ENCODE measurements around the gene CHCHD3. TPM values are rescaled to one million over a fixed set of nuclear protein-coding genes. Genes with fewer than 3 reads are reported as not detected.

CHCHD3 gene
- total and polyA plus RNA-seq, 4 donors = 25.5 to 37.8 (median 31.8) TPM

DNA sequence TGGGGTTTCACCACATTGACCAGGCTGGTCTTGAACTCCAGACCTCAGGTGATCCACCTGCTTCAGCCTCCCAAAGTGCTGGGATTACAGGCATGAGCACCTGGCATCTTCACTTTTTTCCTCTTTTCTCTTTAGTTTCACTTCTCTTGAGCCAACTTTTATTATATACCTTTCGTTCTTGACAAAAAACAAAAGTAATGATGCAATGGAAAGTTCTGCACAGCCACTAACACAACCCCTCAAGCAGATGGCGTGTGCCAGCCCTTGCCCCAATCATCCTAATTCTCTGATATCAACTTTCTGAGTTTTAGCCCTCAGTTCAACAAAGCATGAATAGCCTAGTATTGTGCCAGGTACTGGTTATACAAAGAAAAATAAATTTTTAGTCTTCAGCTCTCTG is 223.6 kb downstream of the CHCHD3 start:
- Histone ChIP-seq H3K9ac (ENCODE audit: low read depth in 1 of 2, low read length in 2 of 2) (no peak overlapping the region), H3K4me3 (ENCODE audit: low read depth in 1 of 3, low read length in 3 of 3) (no peak overlapping the region), H3K36me3 (ENCODE audit: control insufficient read depth in 4 of 4, insufficient read depth in 3 of 4, low read depth in 1 of 4, low read length in 3 of 4) (no peaks in the 10 kb centered on the region), H3K27me3 (ENCODE audit: control insufficient read depth in 4 of 4, insufficient read depth in 4 of 4, low read length in 3 of 4) (no peaks in the 10 kb centered on the region), H3K27ac (ENCODE audit: low read depth in 1 of 2, low read length in 2 of 2) (no peak overlapping the region), H3K9me3 (ENCODE audit: control insufficient read depth in 4 of 4, low read length in 3 of 4) (peaks cover 0 to under 1% (median 0%) of the 10 kb centered on the region in 4 donors), H3K4me1 (ENCODE audit: control insufficient read depth in 4 of 4, insufficient read depth in 4 of 4, low read length in 3 of 4) (no peaks in the 10 kb centered on the region)
- no peak for DNase-seq (ENCODE audit: low spot score)
- 94% methylated on average over 2 of the region's 2 CpGs for WGBS
- TF ChIP-seq EGR1 (IDR thresholded peaks at IDR 0.05; ENCODE audit: low read depth in 2 of 2) (no peak), GABPA (IDR thresholded peaks at IDR 0.05 in 1 of 2, conservative IDR thresholded peaks at IDR 0.05 in 1 of 2) (no peak), HNF4A (conservative IDR thresholded peaks at IDR 0.05) (no peak), SP1 (IDR thresholded peaks at IDR 0.05) (no peak), RXRA (IDR thresholded peaks at IDR 0.05) (no peak)
- TF ChIP-seq, protein P1, sequence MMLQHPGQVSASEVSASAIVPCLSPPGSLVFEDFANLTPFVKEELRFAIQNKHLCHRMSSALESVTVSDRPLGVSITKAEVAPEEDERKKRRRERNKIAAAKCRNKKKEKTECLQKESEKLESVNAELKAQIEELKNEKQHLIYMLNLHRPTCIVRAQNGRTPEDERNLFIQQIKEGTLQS (IDR thresholded peaks at IDR 0.05) = no peak
- TF ChIP-seq, protein P2, sequence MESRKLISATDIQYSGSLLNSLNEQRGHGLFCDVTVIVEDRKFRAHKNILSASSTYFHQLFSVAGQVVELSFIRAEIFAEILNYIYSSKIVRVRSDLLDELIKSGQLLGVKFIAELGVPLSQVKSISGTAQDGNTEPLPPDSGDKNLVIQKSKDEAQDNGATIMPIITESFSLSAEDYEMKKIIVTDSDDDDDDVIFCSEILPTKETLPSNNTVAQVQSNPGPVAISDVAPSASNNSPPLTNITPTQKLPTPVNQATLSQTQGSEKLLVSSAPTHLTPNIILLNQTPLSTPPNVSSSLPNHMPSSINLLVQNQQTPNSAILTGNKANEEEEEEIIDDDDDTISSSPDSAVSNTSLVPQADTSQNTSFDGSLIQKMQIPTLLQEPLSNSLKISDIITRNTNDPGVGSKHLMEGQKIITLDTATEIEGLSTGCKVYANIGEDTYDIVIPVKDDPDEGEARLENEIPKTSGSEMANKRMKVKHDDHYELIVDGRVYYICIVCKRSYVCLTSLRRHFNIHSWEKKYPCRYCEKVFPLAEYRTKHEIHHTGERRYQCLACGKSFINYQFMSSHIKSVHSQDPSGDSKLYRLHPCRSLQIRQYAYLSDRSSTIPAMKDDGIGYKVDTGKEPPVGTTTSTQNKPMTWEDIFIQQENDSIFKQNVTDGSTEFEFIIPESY (IDR thresholded peaks at IDR 0.05) = no peak
- TF ChIP-seq, protein P3, sequence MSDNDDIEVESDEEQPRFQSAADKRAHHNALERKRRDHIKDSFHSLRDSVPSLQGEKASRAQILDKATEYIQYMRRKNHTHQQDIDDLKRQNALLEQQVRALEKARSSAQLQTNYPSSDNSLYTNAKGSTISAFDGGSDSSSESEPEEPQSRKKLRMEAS (IDR thresholded peaks at IDR 0.05) = no peak

DNA sequence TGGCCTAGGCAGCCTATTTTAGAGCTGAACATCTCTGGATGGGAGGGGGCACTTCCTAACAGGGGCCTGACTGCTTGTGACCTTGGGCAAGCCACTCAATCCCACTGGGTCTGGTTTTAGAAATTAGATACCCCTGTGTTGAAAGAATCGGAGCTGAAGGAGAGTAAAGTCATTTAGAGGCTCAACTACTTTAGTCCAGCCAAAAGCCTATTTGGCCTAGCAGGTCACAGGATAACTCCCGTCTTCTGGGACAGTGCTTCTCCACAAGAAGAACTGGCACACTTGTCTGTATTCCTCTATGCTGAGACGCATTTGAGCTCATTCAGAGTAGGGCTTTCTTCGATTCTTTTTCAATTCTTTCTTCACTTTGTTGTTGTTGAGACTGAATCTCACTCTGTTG is 224.2 kb downstream of the CHCHD3 start:
- no peak overlapping the region for H3K27ac ChIP-seq (ENCODE audit: low read depth in 1 of 2, low read length in 2 of 2)
- TF ChIP-seq, protein P3 (IDR thresholded peaks at IDR 0.05) = no peak
- TF ChIP-seq HNF4G (IDR thresholded peaks at IDR 0.05) (no peak), RXRA (IDR thresholded peaks at IDR 0.05) (no peak), SP1 (IDR thresholded peaks at IDR 0.05) (no peak), EGR1 (IDR thresholded peaks at IDR 0.05; ENCODE audit: low read depth in 2 of 2) (no peak), RAD21 (IDR thresholded peaks at IDR 0.05) (no peak), HNF4A (conservative IDR thresholded peaks at IDR 0.05) (no peak), YY1 (IDR thresholded peaks at IDR 0.05) (no peak), NR2F2 (IDR thresholded peaks at IDR 0.05) (no peak)
- TF ChIP-seq, protein P4, sequence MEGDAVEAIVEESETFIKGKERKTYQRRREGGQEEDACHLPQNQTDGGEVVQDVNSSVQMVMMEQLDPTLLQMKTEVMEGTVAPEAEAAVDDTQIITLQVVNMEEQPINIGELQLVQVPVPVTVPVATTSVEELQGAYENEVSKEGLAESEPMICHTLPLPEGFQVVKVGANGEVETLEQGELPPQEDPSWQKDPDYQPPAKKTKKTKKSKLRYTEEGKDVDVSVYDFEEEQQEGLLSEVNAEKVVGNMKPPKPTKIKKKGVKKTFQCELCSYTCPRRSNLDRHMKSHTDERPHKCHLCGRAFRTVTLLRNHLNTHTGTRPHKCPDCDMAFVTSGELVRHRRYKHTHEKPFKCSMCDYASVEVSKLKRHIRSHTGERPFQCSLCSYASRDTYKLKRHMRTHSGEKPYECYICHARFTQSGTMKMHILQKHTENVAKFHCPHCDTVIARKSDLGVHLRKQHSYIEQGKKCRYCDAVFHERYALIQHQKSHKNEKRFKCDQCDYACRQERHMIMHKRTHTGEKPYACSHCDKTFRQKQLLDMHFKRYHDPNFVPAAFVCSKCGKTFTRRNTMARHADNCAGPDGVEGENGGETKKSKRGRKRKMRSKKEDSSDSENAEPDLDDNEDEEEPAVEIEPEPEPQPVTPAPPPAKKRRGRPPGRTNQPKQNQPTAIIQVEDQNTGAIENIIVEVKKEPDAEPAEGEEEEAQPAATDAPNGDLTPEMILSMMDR (IDR thresholded peaks at IDR 0.05; ENCODE audit: low read depth, low read length, missing input control) = no peak
- H3K9ac ChIP-seq (ENCODE audit: low read depth in 1 of 2, low read length in 2 of 2) = no peak overlapping the region
- 98% methylated on average over 4 of the region's 4 CpGs for WGBS
- H3K4me3 ChIP-seq (ENCODE audit: low read depth in 1 of 3, low read length in 3 of 3) = no peak overlapping the region
- H3K4me1 ChIP-seq (ENCODE audit: control insufficient read depth in 4 of 4, insufficient read depth in 4 of 4, low read length in 3 of 4) = no peaks in the 10 kb centered on the region
- H3K9me3 ChIP-seq (ENCODE audit: control insufficient read depth in 4 of 4, low read length in 3 of 4) = no peaks in the 10 kb centered on the region
- DNase-seq (ENCODE audit: low spot score) = no peak
- no peaks in the 10 kb centered on the region for H3K36me3 ChIP-seq (ENCODE audit: control insufficient read depth in 4 of 4, insufficient read depth in 3 of 4, low read depth in 1 of 4, low read length in 3 of 4)
- H3K27me3 ChIP-seq (ENCODE audit: control insufficient read depth in 4 of 4, insufficient read depth in 4 of 4, low read length in 3 of 4) = no peaks in the 10 kb centered on the region

DNA sequence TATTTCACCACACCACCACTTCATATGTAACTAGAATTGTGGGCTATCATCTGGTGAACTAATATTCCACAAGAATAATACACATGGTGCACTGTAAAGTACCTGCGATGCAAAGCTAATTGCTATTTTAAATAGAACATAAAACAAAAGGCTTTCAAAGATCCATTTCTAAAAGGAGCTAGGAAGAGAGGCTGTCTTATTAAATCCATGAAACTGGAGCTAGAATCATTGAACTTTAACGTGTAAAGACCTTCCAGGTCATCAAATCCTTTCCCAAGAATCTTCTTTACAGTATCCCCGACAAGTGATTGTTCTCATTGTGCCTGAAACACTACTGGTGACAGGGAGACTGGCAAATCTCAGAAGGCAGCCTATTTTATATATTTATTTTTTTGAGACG is 224.9 kb downstream of the CHCHD3 start:
- no peak overlapping the region for H3K4me3 ChIP-seq (ENCODE audit: low read depth in 1 of 3, low read length in 3 of 3)
- H3K27me3 ChIP-seq (ENCODE audit: control insufficient read depth in 4 of 4, insufficient read depth in 4 of 4, low read length in 3 of 4) = no peaks in the 10 kb centered on the region
- no peaks in the 10 kb centered on the region for H3K36me3 ChIP-seq (ENCODE audit: control insufficient read depth in 4 of 4, insufficient read depth in 3 of 4, low read depth in 1 of 4, low read length in 3 of 4)
- H3K9ac ChIP-seq (ENCODE audit: low read depth in 1 of 2, low read length in 2 of 2) = no peak overlapping the region
- WGBS = 98% methylated on average over 4 of the region's 4 CpGs
- no peak for DNase-seq (ENCODE audit: low spot score)
- no peaks in the 10 kb centered on the region for H3K4me1 ChIP-seq (ENCODE audit: control insufficient read depth in 4 of 4, insufficient read depth in 4 of 4, low read length in 3 of 4)
- no peaks in the 10 kb centered on the region for H3K9me3 ChIP-seq (ENCODE audit: control insufficient read depth in 4 of 4, low read length in 3 of 4)
- no peak overlapping the region for H3K27ac ChIP-seq (ENCODE audit: low read depth in 1 of 2, low read length in 2 of 2)
- TF ChIP-seq, protein P4 (IDR thresholded peaks at IDR 0.05; ENCODE audit: low read depth, low read length, missing input control) = no peak
- TF ChIP-seq, protein P2 (IDR thresholded peaks at IDR 0.05) = no peak
- TF ChIP-seq, protein P1 (IDR thresholded peaks at IDR 0.05) = no peak

All from liver (tissue), 9 donors.